T follicular helper cell (primary cell): Measurements from ENCODE around the gene ERGIC1.

ENCODE experiments used
- DNase-seq: peaks from one replicate; pipeline ENCODE4 v3.0.0-alpha.2; 2020; ENCODE audit warnings: low read depth

ERGIC1 gene

GRCh38 chr5:172828911-172829431, 5.1 kb upstream of the ERGIC1 start:
- no peak for DNase-seq

DNA sequence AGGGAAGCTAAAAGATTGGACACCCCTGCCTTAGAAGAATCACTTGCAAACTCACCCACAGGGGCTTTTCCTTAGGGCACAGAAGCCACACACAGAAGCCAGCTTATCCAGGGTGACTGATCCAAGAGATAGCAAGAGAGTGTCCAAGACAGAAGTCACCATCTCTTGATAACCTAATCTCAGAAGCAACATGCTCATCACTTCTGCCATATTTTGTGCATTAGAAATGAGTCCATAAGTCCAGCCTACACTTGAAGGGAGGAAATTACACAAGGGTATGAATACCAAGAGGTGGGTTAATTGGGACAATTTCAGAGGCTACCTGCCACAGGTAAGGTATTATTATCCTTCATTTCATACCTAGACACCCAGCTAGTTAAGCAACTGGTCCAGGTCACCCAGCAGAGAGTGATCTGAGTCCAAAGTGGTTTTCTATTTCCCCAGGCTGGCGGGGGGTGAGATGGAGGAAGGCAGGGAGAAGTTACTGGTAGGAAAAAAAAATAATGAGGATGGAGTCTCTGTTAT, 3.7 kb upstream of the ERGIC1 start:
- DNase-seq = no peak

DNA sequence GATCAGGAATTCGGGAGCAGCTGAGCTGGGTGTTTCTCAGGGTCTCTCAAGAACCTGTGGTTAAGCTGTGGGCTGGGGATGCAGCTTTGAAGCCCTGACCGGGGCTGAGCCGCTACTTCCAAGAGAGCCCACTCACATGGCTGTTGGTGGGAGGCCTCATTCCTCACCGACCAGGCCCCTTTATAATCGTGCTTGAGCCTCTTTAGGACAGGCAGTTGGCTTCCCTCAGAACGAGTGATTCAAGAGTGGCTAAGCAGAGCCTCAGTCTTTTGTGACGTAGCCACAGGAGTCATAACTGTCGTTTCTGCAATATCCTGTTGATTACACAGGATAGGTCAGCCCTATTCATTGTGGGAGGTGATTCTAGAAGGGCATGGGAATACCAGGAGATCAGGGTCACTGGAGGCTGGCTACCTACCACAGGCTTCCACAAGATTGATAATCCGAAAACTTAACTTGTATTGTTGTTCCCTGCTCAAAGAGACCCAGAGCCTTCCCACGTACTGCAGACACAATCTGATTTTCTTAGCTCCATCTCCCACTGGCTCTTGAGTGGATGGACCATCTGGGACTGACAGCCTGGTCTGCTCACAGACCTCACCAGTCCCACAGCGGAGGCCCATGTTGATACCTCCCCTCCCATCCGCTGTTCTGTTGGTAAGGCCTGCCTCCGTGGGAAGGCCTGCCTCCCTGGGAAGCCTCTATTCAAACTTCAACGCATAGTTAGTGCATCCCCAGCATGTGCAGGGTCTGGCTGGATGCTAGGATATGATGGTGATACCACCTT, 3.0 kb upstream of the ERGIC1 start:
- DNase-seq = no peak

GRCh38 chr5:172832383-172833315, 1.4 kb upstream of the ERGIC1 start:
- no peak for DNase-seq

- no peak for DNase-seq
Observed at GRCh38 chr5:172833372-172833685, 722 bp upstream of the ERGIC1 start.

DNA sequence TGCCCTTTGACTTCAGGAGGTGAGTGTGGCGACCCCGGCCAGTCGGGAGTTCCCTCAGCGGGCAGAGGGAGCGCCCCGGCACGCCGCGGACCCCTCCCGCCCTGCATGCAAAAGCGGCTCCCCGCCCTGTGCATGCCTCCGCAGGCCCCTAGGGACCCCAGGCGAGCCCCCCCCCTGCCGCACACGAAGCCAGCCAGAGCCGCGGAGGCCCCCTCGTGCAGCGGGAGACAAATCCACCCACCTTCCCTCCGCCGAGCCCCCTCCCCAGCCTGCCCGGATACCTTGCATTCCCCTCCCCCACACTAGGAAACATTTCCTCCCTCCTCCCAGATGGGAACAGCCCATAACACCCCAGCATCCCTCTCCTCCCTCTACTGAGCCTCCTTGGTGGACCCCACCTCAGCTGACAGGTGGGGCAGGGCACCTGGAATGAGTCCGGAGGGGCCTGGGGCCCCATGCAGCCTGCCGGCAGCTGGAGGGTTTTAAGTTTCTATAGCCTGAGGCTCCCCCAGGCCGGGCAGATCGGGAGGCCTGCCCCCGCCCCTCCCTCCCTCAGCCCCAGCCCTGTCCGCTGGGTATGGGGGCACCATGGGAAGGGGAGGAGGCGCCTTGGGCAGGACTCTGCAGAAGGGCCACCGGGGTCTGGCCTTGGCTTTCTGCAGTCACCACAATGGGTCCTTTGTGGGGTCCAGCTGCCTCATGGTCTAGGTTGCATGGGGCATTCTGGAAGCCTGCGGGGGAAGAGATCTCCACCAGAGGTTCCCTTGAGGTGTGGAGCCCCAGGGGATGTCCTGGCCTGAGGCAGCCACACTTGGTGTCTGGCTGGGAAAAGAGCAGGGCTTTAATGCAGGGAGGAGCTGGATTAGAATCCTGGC, 601 bp downstream of the ERGIC1 start:
- no peak for DNase-seq

DNA sequence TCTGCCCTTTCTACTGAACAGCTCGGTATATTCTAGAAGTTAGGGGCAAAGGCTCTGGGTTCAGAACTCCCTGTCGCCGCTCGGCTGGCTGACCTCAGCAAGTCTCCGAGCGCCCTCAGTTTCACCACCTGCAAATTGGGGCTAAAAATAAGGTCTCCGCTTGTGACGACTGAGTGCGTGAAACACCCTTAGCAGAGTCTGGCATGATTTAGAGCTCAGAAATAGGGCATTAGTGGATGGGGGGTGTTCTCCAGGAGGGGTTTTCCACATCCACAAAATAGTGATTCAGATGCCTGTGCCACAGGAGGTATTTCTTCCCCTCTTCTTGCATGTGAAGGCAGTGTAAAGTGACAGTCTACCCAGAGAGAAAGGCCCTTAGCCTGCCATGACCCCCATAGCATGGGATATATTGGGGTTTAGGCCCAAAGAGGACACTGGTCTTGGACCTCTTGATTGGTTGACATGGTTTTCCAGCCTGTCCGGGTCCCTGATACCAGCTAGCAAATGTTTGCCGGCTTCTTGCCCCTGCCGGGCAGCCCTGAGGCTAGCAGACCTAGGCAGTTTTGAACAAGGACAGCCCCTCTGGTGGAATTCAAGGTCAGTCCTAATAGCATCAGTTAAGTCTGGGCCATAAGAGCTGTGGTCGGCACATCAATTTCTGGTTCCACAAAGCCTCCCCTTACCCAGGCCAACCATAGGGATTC, 1.4 kb downstream of the ERGIC1 start:
- DNase-seq = no peak

- no peak for DNase-seq
Observed at GRCh38 chr5:172835994-172836356, 1.9 kb downstream of the ERGIC1 start.

DNA sequence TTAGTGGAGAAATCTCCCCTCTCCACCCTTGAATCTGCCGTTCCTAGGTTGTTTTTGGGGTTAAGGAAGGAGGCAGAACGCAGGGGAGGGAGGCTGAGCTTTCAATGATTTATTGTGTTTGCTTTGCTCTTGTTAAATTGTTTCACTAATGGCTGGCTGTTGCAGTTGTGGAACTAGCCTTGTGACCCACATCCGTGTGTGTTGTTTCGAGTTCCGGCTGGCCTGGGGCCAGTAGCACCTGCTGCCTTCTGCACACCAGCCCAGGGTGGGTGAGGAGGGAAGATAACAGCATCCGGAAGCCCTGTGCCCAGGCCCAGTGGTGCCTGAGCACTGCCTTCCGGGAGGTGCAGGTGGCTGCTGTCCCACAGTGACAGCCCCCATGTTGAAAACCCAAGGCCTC, 3.6 kb downstream of the ERGIC1 start:
- no peak for DNase-seq

DNA sequence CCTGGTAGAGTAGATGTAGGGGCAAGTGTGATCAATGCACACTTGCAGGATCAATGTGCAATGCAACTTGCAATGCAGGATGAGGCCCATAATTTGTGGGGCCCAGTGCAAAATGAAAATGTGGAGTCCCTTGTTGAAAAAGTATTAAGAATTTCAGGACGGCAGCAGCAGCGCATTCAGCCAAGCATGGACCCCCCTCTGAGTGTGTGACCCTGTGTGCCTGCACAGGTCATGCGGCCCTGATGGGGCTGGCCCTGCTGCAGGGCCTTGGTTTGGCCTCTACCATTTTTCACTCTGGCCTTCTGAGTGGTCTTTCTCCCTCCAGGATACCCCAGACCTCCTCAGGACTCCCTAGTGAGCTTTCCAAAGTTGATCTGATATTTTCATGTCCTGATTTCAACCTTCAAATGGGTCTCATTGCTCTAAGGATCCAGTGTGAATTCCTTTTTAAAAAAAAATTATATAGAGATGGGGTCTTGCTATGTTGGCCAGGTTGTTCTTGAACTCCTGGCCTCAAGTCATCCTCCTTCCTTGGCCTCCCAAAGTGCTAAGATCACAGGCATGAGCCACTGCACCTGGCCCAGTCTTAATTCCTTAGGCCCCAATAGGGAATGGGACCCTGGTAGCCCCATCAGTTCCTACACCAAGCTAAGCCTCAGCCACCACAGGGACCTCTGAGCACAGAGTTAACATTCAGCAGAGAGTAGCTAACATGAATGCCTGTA, 4.3 kb downstream of the ERGIC1 start:
- no peak for DNase-seq

- no peak for DNase-seq
Observed at GRCh38 chr5:172839669-172840431, 5.8 kb downstream of the ERGIC1 start.

DNA sequence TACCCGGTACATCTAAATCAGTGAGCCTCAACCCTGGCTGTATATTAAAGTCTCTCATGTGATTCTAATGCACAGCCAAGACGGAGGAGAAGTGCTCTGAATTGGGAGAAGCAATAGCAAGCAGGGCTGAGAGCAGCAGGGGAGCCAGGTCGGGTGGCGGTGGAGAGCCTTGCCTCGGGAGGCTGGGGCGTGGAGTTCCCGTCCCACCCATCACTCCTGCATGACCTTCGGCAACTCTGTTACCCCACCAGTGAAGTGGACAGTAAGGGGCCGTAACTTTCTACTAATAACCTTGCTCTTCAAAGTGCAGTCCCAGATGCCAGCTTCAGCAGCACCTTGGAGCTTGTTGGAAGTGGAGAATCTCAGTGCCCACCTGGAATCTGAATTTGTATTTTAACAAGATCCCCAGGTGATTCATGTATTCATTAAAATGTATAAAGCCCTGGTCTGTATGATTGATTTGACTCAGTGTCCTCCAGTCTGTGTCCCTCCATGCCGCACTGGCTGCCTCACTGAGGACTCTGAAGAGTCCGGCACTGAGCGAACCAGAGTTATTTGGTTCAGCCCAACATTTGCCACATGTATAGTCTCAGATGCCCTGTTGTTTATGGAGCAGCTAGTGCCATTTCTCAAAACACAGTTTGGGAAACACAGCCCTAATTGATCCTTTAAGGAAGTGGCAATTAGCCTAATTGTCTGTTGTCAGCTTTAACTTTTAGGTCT, 6.5 kb downstream of the ERGIC1 start:
- DNase-seq = no peak

DNA sequence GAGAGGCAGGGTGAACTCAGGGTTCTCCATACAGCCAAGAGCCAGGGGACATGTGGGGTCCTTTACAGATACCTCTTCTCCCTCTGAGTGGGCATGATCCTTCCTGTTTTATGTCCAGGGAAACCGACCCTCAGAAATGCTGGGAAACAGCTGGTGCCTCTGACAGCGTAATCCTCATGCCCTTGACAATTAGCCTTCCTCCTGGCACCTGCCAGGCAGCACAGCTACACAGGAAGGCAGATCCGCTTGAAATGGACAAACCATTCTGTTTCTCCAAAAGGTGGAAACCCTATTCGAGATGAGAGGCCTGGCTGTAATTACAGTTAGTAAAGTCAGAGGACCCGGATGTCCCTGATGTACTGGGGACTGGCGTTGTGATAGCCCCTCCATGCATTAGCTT, 7.2 kb downstream of the ERGIC1 start:
- no peak for DNase-seq

- DNase-seq = no peak
Observed at GRCh38 chr5:172843825-172844576, 9.9 kb downstream of the ERGIC1 start.

- no peak for DNase-seq
Observed at GRCh38 chr5:172844577-172844838, 10.5 kb downstream of the ERGIC1 start.

DNA sequence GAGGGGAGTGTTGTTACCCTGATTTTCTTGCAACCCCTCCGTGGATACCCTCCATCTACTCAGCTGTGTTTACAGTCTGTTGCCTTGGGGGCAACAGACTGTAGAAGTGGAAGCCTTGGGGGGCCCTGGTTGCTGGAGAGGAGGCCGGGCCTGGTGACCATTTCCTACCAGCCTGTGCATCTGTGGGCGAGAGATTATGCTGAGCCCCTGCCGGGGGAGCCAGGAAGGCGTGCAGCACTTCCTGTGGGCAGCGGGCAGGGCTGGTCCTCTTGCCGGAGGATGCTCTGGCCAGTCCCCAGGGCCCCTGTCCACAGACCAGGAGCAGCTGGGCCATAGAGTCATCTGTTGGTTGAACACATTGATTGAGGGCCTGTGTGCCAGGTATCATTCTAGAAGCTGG, 11.1 kb downstream of the ERGIC1 start:
- no peak for DNase-seq

- no peak for DNase-seq
Observed at GRCh38 chr5:172845576-172845975, 11.5 kb downstream of the ERGIC1 start.

DNA sequence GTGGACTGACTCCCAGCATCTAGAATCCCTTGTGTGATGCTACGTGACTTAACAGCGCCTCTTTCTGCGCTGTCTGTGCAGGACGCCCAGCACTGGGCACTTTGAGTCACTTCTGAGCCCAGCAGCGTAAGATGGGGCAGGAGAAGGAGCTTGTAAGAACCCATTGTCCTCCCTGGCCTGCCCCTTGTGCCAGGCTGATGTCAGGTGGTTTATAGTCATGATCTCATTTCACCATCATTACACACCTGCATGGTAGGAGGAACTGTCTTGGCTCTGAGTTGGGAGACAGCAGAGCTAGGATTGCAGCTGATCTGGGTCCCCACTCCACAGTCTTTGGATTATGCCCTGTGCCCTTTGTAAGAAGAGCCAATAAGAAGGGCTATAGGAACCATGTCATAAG, 12.2 kb downstream of the ERGIC1 start:
- no peak for DNase-seq

GRCh38 chr5:172846677-172847076, 12.6 kb downstream of the ERGIC1 start:
- no peak for DNase-seq
